ENCODE measurements around the gene LCE1C.

Gene LCE1C

GRCh38 chr1:152806576-152806975 lies at the start of gene LCE1C:
Gene LCE1C (minus strand): TSS chr1:152806651. CDS start chr1:152805478, 1,173 bp downstream.
- no peak for DNase-seq (ENCODE audit: low read depth)

GRCh38 chr1:152855661-152856060 lies 49.2 kb upstream of the LCE1C start:
- DNase-seq (ENCODE audit: low read depth) = no peak

- DNase-seq (ENCODE audit: low read depth) = no peak
These were observed 36.1 kb upstream of the LCE1C start, which contains the start of gene LCE6A for GRCh38 chr1:152842556-152842955. Gene LCE6A (plus strand): TSS chr1:152842856. CDS start chr1:152843521, 665 bp downstream.

GRCh38 chr1:152836870-152837269 lies 30.4 kb upstream of the LCE1C start:
- no peak for DNase-seq (ENCODE audit: low read depth)

GRCh38 chr1:152827173-152827572 lies 20.7 kb upstream of the LCE1C start, which contains the start of gene LCE1A:
Gene LCE1A (plus strand): TSS chr1:152827473. CDS start chr1:152827473, 0 bp downstream.
- no peak for DNase-seq (ENCODE audit: low read depth)

- DNase-seq (ENCODE audit: low read depth) = no peak
These were observed 18.5 kb upstream of the LCE1C start for GRCh38 chr1:152824964-152825363.

GRCh38 chr1:152823294-152823693 lies 16.8 kb upstream of the LCE1C start:
- DNase-seq (ENCODE audit: low read depth) = no peak

GRCh38 chr1:152817309-152817708 lies 10.9 kb upstream of the LCE1C start:
- no peak for DNase-seq (ENCODE audit: low read depth)

- no peak for DNase-seq (ENCODE audit: low read depth)
These were observed 5.2 kb upstream of the LCE1C start, which contains the start of gene LCE1B for GRCh38 chr1:152811671-152812070. Gene LCE1B (plus strand): TSS chr1:152811971. CDS start chr1:152812447, 476 bp downstream.

GRCh38 chr1:152811050-152811449 lies 4.6 kb upstream of the LCE1C start:
- no peak for DNase-seq (ENCODE audit: low read depth)

GRCh38 chr1:152801333-152801732 lies 5.1 kb downstream of the LCE1C start:
- no peak for DNase-seq (ENCODE audit: low read depth)

GRCh38 chr1:152796421-152796820 lies 10.0 kb downstream of the LCE1C start, which contains the start of gene LCE1D:
Gene LCE1D (plus strand): TSS chr1:152796721. CDS start chr1:152797795, 1,074 bp downstream.
- DNase-seq (ENCODE audit: low read depth) = no peak

GRCh38 chr1:152795686-152796085 lies 10.8 kb downstream of the LCE1C start:
- DNase-seq (ENCODE audit: low read depth) = no peak

GRCh38 chr1:152786077-152786476 lies 20.4 kb downstream of the LCE1C start, which contains the start of gene LCE1E:
Gene LCE1E (plus strand): TSS chr1:152786257. CDS start chr1:152787300, 1,043 bp downstream.
- no peak for DNase-seq (ENCODE audit: low read depth)

GRCh38 chr1:152783095-152783494 lies 23.4 kb downstream of the LCE1C start:
- DNase-seq (ENCODE audit: low read depth) = no peak

GRCh38 chr1:152777510-152778137 lies 28.8 kb downstream of the LCE1C start:
- no peak for DNase-seq (ENCODE audit: low read depth)

- DNase-seq (ENCODE audit: low read depth) = no peak
These were observed 30.1 kb downstream of the LCE1C start for GRCh38 chr1:152776361-152776760.

- DNase-seq (ENCODE audit: low read depth) = no peak
These were observed 31.6 kb downstream of the LCE1C start, which contains the start of gene LCE1F for GRCh38 chr1:152774875-152775274. Gene LCE1F (plus strand): TSS chr1:152775140. CDS start chr1:152776372, 1,232 bp downstream.

- no peak for DNase-seq (ENCODE audit: low read depth)
These were observed 36.0 kb downstream of the LCE1C start for GRCh38 chr1:152770411-152770810.

- no peak for DNase-seq (ENCODE audit: low read depth)
These were observed 37.5 kb downstream of the LCE1C start for GRCh38 chr1:152768847-152769533.

GRCh38 chr1:152761609-152762213 lies 44.7 kb downstream of the LCE1C start:
- no peak for DNase-seq (ENCODE audit: low read depth)

- no peak for DNase-seq (ENCODE audit: low read depth)
These were observed 45.8 kb downstream of the LCE1C start for GRCh38 chr1:152760551-152761190.

Data from stimulated activated CD8-positive, alpha-beta memory T cell treated with anti-CD3 and anti-CD28 coated beads, Interleukin-15, amount 100 ng/mL, for 1 hour (primary cell).